Limb (tissue), 2 donors: ENCODE measurements around the gene KLF13.

Source experiments
- DNase-seq, 2 donors: peaks; one replicate each; pipeline ENCODE4 v3.0.0-alpha.2; 2016; ENCODE audit errors: extremely low spot score in 2 of 2

Gene KLF13

DNA sequence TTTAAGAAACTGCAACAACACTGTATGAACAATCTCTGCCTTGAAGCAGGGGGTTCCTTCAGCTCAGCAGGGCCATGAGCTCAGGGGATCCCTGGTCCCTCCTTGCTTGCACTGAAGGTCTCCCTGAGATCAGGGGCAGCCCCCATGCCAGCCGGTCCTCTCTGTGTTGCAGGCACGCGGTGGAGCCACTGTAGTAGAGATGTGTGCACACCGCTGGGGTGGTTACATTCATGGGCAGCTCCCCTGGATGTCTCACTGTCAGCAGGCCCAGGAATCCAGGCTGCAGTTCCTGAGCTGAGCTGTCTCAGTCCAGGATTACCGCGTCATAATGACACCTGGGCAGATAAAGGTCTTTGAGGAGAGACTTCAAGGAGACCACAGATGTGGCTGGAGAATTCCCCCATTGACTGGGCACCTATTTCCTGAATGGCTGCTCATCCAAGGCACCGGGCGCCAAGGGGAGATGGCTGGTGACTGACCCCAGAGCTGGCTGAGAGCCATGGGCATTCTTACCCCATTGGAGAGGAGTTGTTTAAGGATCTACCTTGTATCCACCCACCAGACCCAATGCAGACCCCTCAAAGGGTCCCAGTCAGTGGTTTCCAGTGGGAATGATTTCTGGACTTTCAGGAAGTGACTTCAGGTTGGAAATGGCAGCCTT lies 10.4 kb upstream of the KLF13 start:
- no peak for DNase-seq

DNA sequence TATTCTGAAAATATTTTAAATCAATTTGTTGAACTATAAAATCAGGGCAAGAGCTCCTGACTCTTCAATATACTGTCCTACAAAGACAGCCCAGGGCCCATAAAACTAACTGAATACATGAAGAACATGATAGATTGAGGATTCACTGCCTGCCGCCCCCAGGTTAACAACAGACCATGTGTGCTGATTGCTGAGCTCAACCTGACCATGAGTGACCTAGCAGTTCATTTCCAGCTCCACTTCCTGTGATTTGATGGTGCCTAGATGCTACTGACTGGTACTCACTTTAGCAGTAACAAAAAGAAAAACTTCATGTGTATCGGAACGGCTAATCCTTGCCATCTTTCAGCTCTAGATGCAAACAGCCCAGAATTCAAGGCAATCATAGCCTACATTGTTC lies 9.6 kb upstream of the KLF13 start:
- DNase-seq = no peak

DNA sequence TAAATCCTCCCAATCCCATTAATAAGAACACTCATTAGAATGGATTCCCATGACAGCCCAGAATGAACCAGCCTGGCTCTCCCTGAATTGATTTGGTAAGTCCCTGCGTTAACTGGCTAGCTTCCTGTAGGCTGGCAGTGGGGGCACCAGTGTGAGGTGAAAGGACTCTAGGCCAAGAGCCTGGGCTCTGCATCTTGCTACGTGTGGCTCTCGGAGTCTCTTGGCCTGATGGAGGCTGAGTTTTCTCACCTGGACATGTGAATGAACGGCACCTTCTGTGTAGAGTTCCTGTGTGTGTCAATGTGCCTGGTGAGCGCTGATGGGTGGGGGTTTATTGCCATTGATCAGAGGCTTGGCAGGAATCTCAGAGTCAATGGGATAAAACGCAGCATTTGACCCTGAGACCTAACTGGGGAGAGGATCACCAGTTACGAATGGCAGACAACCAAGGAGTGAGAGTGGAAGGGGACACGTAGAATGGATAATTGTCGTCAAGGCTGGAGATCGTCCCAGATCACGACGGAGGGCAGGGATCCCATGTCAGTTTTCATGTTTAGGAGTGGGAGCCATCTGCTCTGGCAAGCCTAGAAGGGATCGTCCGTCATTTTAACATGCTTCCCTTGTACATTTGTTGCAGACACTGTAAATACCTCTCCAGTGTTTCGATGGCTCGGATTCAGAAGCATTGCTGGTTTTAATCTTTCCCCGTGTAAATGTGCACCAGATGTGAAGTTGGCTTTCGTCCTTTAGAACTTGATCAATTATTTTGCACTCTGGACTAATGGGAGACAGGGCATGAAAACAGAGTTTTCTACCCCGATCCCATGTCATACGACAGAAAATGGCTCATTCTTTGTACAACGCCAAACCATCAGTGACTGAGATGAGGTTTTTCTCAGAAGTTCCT lies 9.0 kb upstream of the KLF13 start:
- DNase-seq = no peak

DNA sequence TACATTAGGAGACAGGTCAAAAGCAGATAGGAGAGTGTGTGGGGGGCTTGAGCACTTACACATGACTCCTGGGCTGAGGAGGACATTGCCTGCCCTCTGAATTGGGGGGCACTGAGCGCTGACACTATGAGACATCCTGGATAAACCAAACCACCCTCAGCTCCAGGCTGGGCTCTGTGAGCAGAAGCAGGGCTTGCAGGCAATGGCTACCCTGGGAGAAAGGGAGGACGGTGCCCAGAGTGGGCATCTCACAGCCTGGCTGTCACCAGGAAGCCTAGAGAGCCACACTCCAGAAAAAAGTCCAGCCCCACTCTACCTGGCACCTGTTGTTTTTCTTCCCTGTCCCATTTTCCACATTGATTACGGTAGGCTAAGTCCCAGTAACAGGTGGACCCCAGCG lies 8.2 kb upstream of the KLF13 start:
- DNase-seq = no peak

DNA sequence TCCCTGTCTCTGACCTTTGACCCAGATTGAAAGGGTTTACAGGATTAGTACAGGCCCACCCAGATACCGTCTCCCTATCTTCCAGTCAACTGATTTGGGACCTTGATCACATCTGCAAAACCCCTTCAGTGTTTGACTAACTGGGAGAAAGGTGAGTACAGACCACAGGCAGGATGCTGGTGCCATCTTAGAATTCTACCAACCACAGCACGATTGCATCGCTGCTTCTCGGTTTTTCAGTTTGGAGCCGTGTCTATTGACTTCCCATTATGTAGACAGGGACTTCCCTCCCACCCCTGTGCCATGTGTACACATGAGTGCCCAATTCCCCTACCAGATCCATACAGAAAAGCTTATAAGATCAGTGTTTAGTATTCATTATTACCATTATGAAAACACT lies 6.6 kb upstream of the KLF13 start:
- DNase-seq = no peak

DNA sequence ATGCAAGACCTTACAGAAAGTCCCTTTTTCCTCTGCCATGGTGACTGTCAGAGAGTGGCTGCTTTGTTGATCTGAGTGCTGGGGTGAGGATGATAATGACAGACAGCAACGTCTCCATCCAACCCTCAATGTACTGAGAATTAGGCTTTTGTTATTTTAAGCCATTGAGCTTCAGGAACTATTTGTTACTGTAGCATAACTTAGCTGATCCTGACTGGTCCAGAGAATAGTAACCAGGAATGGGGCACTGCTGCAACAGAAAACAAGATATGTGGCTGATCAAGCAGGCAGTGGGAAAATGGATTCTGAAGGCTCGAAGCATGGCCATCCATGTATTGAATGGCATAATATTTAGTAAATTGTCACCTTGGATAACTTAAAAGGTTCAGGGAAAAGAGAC lies 5.2 kb upstream of the KLF13 start:
- no peak for DNase-seq

DNA sequence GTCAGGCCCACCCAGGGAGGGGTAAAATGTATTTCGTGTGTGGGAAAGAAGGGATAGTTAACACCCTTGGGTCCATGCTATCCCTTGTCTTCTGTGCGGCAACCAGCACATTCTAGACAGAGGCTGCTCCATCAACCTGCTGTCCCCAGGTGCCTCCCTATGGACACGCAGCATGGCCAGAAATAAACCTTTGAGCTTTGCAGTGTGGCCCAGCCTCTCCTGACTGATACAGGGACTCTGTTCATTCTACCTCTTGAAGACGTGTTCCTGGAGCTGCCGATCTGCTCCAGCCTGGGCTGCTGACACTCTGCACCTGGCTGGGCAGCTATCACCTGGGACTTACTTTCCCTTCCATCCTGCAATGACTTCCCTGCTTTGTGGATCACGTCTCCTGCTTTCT lies 4.1 kb upstream of the KLF13 start:
- no peak for DNase-seq

DNA sequence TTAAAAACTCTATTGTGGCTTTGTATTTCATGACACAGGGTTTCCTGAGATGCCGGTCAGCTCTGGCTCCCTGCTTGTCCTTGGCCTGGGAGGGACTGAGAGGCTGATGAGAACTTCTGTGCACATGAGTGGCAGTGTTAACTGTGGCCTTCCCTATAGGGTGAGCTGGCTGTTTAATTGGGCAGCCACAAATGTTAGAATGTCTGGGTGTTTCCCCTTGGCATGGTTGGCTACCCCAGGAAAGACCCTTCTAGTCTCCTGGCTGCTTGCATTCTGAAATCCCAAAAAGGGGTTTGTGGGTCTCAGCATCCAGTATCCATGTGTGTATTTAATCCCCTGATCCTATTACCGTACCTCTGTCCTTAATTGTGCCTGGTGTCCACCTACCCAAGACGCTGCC lies 3.0 kb upstream of the KLF13 start:
- no peak for DNase-seq

DNA sequence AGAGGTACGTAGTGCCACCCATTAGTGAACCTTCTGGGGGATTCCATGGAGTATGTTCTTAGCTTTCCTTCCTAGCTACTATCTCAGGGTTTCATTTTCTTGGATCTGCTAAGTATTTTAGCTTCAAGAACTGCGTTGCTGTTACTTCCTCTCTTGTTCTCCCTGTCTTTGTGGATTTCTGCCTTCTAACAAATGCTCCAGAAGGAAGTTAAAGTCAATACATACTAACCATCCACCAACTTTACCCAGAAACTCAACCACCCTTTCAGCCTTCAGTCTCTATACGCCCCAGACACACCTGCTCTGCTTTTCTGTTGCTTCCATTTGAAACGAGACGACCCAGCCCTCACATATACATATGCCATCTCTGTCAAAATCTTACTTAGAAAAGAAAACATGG lies 2.4 kb upstream of the KLF13 start:
- no peak for DNase-seq

DNA sequence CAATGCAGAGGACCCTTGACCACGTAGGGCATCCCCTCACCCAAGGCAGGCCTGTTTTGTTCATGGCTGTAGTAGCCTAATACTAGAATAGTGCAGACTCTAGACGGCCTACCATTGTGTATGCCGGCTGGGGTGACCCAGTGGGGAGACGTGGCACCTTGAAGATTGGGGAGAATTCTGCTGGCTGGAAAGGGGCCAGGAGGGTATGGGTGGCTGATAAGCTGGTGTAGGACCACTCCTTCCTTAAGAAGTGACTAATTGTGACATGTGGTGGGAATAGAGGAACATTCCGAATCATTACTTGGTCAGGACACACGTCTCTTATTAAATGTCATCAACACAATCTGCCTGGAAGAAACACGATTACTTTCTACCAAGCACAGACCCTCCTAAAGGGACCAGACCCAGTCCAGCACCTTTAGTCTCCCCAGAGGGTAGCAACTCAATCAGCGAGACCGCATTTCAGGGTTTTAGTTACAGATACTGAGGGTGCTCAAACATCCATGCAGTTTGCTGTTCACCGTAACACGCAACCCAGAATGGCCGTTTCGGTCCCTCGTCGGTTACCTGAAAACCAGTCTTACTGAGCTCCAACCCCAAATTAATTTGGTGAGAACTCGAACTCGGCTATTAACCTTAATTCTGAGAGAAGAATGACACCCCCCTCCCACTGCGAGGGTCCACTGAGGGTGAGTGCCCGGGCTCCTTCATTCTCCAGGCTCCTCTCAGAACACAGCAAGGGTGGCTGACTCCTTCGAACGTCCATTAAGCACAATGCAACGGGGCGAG lies 1.6 kb upstream of the KLF13 start:
- peak in 1 of 2 donors; percentile 30 for DNase-seq

DNA sequence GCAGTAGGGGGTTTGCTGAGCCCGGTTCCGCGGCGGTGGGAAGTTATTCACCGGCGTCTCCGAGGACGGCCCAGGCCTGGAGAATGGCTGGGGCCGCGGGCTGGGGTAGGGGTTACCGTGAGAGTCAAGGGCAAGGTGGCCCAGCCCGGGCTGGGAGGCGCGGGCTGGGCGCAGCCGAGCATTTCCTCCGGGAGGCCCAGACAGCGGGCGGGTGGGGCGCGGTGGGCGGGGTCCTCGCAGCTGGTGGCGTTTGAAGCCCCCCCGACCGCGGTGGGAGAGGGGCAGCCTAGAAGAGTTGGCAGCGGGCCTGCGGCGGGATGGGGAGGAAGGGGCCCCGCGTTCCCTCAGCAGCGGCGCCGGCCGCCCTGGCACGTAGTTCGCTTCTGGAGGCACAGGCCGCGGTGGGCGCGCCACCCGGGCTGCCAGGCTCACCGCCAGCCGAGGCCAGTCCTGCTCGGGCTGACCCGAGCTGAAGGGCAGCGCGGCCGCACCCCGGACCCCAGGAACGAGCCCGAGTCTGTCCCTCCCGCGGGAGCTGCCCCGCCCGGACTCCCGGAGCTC lies 960 bp upstream of the KLF13 start:
- peak; percentile 84 to 93 for DNase-seq

DNA sequence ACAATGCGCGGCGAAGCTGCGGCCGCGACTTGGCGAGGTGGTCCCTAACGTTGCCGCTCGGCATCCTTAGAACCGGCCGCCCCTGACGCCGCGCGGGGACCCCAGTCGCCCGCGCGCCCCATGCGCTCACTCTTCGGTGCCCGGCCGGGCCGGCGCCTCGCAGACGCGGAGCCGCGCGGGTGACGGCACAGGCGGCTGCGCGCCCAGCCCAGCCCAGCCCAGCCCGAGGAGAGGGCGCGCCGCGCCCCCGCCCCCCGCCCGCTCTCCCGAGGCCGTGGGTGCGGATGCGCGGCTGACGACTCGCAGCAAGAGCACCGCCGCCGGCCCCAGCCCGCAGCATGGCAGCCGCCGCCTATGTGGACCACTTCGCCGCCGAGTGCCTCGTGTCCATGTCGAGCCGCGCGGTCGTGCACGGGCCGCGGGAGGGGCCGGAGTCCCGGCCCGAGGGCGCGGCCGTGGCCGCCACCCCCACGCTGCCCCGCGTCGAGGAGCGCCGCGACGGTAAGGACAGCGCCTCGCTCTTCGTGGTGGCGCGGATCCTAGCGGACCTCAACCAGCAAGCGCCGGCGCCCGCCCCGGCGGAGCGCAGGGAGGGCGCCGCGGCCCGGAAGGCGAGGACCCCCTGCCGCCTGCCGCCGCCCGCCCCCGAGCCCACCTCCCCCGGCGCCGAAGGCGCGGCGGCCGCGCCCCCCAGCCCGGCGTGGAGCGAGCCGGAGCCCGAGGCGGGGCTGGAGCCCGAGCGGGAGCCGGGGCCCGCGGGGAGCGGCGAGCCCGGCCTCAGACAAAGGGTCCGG lies 437 bp downstream of the KLF13 start:
- no peak for DNase-seq

DNA sequence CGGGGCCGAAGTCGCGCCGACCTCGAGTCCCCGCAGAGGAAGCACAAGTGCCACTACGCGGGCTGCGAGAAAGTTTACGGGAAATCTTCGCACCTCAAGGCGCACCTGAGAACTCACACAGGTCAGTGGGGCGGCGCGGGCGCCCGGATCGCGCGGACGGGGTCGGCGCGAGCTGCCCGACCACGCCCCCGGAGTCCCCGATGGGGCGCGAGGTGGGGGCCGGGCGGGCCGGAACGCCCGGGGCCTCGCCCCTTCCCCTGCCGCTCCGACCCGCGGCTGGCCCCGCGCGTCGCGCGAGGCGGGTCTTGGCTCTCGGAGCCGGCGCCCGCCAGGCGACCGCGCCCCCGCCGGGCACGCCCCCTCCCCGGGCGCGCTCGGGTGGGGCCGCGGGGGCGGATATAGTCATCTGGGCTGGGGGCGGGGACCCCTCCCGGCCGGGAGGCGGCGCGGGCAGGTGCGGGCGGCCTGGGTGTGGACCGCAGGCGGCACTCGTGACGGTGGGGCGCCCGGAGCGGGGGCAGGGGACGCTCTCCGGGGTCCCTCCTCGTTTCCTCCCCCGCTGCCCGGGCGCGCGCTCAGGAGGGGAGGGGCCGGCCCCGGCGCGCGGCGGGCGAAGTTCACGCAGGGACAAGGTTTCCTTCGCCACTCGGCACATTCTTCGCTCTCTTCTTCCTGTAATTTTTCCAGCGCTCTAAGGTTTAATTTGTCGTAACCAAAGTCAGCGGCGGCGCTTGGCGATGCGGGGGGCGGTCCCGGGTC lies 1.2 kb downstream of the KLF13 start:
- DNase-seq = peak; percentile 43 to 82

DNA sequence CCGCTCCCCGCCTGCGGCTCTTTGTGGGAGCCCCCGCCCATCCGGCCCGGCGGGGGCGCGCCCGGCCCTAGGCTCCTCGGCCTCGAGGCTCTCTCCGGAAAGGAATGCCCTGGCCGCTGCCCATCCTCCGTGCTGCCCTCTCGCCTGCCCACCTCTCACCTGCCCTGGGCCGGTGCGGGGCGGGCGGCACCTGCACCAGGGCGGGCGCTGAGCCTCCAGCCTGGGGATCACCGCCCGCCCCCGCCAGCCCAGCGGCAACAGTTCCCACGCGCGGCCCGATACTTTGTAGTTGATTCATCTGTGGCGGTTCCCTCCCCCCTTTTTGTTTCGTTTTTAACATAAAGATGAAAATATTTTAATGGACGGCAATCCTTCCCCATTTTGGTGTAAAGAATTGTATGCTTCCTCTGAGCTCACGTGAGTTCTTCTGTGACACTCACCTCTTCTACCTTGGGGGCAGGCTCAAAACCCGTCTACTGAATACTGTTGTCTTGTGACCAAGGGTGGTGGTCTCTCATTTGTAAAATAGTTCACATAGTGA lies 1.9 kb downstream of the KLF13 start:
- DNase-seq = no peak

DNA sequence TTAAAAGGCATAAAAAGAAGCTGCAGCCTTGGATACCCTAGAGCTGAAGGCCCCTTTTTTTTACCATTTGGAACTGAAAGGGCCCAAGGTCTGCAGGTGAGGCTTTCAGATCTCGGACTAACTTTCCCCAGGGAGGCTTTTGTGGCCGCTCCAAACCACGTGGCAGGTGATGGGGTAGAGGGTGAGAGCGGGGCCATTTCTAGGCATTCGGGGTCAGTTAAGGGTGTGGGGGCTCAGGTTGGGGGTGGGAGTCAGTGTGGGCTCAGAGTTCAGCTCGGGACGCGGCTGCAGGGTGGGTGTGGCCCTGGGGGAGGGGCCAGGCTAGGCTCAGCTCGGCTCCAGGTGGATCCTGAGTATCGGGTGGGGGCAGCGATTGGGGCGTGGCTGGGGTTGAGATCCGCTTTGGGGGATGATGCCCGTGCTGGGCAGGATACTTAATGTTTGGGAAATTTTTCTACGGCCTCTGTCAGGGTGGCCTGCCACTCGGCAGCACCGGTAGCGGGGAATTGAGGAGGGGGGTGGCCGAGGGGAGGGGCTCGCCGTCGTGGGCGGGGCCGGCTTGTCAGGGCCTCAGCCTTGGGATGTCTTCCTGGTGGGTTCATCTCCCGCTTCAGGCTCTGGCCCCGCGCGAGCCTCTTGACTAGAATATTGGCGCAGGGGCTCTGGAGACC lies 2.5 kb downstream of the KLF13 start:
- DNase-seq = peak in 1 of 2 donors; percentile 60

DNA sequence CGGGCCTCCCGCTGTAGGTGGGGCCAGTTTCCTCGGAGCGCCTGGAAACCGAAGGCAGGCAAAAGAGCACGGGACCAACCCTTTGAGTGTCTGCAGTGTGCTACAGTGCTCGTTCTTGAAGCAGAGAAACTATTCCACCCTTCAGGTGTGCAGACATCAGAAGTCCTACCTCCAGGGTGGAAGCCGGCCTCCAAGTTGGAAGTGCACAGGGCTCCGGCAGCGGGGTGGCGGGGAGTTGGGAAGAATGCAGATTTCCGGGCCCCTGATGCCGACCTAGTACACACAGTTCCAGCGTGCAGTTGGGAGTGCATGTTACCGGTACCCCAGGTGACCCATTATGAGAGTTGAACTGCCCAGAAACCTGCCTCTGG lies 3.0 kb downstream of the KLF13 start:
- no peak for DNase-seq

DNA sequence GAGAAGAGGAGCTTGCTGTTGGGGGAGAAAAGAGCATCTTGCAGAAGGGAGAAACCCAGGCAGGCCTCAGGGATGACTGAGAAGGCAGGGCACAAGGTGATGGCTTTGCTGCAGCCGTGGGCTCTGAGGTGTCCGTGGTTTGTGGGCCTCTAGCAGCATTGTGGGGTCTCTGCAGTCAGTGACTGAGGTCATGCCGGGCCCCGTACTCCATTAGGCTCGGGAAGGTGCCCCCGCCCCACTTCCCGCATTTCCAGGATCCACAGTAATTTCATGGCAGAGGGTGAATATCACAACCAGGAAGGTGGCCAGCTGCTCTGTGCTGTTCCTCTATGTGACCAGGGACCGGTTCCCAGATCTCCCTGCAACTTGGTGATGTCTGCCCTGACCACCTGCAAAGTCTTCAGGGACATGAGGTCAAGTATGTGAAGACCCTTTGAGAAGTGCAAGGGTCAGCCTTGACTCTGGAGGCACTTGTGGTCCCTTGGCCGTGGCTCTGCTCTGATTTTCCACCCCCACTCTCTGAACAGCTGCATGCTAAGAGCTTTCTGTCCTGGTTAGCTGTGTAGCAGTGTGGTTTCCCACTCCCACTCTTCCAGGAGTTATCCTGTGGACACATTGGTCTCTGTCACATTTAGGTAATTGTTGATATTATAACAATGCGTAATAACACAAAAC lies 3.6 kb downstream of the KLF13 start:
- peak in 1 of 2 donors; percentile 20 for DNase-seq

DNA sequence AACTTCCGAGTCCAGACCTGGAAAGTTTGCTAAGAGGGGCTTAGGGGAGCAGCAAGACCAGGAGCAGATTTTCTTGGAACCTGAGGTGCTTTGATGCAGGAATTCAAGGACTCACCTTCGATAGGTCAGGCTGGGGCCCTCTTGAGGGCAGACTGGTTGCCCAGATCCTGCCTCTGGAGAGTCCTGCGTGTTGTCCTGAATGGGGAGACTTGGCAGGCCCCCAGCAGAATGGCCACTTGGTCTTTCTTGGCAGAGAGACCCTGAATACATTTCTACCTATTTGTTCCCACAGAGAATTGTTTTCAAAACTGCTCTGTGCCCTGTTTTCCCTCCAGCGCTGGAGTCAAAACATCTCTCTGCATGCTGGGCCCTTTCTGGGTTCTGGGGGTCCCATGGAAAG lies 4.2 kb downstream of the KLF13 start:
- no peak for DNase-seq

DNA sequence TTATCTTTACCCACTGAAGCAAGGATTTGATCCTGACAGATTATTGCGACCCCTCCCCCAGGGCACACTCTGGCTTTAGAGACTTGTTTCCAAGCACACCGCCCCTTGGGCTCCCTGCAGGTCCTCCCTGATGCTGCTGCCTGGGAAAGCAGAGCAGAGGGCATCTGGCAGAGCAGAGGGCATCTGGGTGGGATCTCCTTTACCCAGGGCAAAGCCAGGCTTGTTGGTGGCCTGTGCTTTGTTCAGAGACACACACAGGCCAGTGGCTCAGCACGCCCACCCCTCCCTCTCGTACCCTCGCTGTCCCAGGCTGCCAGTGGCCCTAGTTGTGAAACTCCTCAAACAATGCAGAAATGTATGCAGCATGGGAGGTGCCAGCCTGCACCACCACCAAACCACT lies 4.8 kb downstream of the KLF13 start:
- DNase-seq = no peak
